Measurements from ENCODE around the gene MT1H. TPM values are rescaled to one million over a fixed set of nuclear protein-coding genes. Genes with fewer than 3 reads are reported as not detected.
A peak's percentile ranks its signal among the peaks of the same experiment; 100 is the strongest.

MT1H gene
- total and polyA plus RNA-seq, 2 of the 13 experiments (the other 11 are each of a cell fraction or from before 2014, with no cell fraction given) = 0.60 TPM; not detected in 1

DNA sequence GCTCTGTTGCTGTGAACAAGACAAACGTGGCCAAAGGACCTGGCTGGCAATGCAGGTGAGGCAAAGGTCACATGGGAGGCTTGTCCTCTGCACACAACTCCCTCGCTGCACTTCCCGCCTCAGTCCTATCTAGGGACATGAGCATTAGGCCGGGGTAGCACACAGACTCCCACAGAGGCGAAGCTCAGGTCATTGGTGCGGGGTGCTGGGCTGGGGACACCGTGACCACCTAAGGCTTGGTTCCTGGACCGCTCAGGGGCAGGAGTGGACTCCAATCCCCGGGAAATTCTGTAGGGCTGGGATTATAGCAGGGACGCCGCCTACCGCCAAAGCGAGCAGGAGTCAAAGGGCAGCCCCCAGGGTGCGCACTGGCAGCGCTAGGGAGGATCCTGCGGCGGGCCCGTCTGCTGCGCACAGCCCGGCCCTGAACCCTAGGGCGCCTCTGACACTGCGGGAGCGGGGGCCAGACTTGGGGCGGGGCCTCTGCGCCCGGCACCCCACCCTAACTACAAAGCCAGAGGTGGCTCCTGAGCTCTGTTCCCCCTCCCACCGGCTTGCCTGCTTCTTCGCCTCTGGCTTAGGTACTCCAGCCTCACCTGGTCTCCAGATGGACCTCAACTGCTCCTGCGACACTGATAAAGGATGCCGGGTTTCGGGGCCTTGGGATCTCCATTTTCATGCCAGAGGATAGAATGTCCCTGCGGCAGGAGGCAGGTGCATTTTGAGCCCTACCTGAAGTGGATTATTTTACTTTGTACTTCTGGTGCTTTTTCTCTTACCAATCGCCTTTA, 21.8 kb upstream of the MT1H start (continued):
- TF ChIP-seq KIAA2018 (CRISPR knock-in tag; IDR thresholded peaks at IDR 0.05; ENCODE audit: borderline replicate concordance) (no peak), BORCS8-MEF2B (CRISPR knock-in tag; IDR thresholded peaks at IDR 0.05) (no peak; the same call in 1 of the 2 replicates), HIVEP1 (CRISPR knock-in tag; IDR thresholded peaks at IDR 0.05) (no peak), FOXC1 (CRISPR knock-in tag; IDR thresholded peaks at IDR 0.05; ENCODE audit: borderline replicate concordance) (no peak), ZNF75D (CRISPR knock-in tag; IDR thresholded peaks at IDR 0.05; ENCODE audit: borderline replicate concordance) (no peak), ZNF292 (CRISPR knock-in tag; IDR thresholded peaks at IDR 0.05; ENCODE audit: borderline replicate concordance, low read depth) (peak; percentile 34; the same call in 1 of the 2 replicates), PITX1 (CRISPR knock-in tag; IDR thresholded peaks at IDR 0.05) (peak; percentile 74), HCFC1 (IDR thresholded peaks at IDR 0.05; ENCODE audit: low read depth, low read length) (no peak), MLXIP (CRISPR knock-in tag; IDR thresholded peaks at IDR 0.05; ENCODE audit: borderline replicate concordance) (no peak), GTF3A (CRISPR knock-in tag; conservative IDR thresholded peaks at IDR 0.05) (no peak), ZNF343 (CRISPR knock-in tag; IDR thresholded peaks at IDR 0.05) (no peak), KAT7 (CRISPR knock-in tag; IDR thresholded peaks at IDR 0.05; ENCODE audit: borderline replicate concordance) (no peak), LRRFIP1 (CRISPR knock-in tag; conservative IDR thresholded peaks at IDR 0.05) (no peak), ZKSCAN8 (CRISPR knock-in tag; IDR thresholded peaks at IDR 0.05; ENCODE audit: borderline replicate concordance) (no peak)

Measured in HepG2 (cell line).